HTR-8/SVneo (cell line): Measurements from ENCODE around the gene CDRT4.
A peak's percentile ranks its signal among the peaks of the same experiment; 100 is the strongest.

Experiments
- DNase-seq: peaks from one replicate; pipeline ENCODE4 v3.0.0; 2011; ENCODE audit warnings: low spot score, mixed read lengths; ENCODE audit not compliant: insufficient read length
- FAIRE-seq: peaks from 2 replicates; lab custom pipeline; 2011; peaks lifted over from hg19 to GRCh38; lab: Jason Lieb, UNC

The CDRT4 gene

DNA sequence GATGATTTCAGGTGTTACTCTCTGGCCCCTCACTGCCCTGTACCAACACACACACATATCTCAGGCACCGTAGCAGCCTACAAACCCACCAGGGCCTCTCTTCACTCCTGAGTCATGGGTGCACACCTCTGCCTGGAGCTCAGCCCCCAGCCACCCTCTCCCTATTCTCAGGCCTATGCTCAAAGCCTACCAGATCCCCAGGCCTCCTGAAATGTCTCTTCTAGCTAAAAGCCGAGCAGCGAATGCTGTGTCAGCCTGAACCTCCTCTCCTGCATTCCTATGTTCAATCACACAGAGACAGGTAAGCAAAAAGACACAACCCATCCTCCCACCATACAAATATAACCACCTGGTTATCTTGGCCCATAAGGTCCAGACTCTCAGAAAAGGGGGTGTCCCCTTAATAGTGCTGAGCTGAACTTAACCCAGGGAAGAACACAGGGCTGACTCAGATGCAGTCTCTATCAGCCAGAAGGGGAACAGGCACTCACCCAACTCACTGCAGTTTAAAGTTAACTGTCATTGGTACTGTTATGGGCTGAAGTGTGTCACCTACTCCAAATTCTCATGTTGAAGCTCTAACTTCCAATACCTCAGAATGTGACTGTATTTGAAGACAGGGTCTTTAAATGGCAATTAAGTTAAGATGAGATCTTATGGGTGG, 64.0 kb downstream of the CDRT4 start:
- FAIRE-seq, result peak; percentile 85

GRCh38 chr17:15399443-15399842, 68.0 kb downstream of the CDRT4 start:
- DNase-seq, result no peak
- FAIRE-seq, result no peak

More for the DNA sequence above, 64.0 kb downstream of the CDRT4 start:
- DNase-seq, result no peak

GRCh38 chr17:15398736-15399331, 68.6 kb downstream of the CDRT4 start:
- DNase-seq (no peak), FAIRE-seq (peak; percentile 97)

DNA sequence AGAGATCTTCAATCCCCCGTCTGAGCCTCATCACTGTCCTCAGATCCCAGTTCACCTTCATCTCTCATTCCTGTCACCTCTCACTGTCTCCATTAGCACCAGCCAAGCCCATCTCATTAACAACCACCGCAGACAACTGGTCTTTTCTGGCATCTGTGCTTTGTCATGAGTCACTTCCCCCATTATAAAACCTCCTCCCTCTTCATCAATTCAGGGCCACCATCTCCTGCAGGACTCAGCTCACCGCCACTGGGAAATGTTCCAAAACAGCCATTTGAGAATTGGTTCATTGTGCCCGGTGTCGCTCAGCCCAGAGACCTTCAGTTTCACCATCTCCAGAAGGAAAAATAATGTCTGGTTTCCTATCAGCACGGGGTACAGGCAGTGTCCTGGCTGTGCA, 69.1 kb downstream of the CDRT4 start:
- DNase-seq (peak; percentile 57), FAIRE-seq (peak; percentile 93)

GRCh38 chr17:15397620-15398019, 69.8 kb downstream of the CDRT4 start:
- DNase-seq, result no peak
- FAIRE-seq, result peak; percentile 55

DNA sequence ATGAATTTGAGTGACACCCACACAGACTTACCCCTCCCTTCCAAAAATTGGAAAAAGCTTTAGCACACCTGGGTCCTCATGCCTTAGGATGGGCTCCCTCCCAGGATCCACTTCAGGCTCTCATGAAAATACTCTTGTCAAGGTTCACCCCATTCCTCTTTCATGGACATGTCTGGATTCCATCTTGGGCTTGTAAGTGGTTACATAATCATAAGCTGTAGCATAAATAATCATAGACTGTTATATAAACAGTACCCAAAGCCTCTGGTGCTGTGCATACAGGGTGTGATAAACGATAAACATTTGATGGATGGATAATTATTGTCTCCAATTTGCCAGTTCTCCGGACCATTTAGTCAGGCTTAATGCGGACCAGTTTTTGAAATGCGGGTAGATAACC, 72.3 kb downstream of the CDRT4 start:
- no peak for DNase-seq
- peak; percentile 78 for FAIRE-seq

DNA sequence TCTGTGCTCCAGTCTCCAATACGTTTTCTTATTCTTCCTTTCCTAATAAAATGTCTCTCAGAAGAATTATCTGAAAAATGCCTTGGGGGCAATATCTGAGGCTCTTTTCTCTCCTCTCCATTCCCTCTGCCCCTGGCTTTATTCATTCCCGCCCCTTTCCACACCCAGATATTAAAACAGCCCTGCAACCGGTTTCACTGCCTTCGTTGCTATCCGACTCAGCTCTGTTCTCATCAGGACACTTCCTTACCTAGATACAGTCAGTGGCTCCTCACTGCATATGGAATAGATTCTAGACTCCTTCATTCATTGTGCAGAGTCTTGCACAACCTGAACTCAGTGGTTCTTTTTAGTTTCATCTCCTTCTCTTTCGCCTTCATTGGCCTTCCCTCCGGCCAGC, 74.0 kb downstream of the CDRT4 start:
- FAIRE-seq, result no peak
- no peak for DNase-seq

GRCh38 chr17:15392326-15392741, 75.1 kb downstream of the CDRT4 start:
- DNase-seq, result peak; percentile 56
- FAIRE-seq, result peak; percentile 82

DNA sequence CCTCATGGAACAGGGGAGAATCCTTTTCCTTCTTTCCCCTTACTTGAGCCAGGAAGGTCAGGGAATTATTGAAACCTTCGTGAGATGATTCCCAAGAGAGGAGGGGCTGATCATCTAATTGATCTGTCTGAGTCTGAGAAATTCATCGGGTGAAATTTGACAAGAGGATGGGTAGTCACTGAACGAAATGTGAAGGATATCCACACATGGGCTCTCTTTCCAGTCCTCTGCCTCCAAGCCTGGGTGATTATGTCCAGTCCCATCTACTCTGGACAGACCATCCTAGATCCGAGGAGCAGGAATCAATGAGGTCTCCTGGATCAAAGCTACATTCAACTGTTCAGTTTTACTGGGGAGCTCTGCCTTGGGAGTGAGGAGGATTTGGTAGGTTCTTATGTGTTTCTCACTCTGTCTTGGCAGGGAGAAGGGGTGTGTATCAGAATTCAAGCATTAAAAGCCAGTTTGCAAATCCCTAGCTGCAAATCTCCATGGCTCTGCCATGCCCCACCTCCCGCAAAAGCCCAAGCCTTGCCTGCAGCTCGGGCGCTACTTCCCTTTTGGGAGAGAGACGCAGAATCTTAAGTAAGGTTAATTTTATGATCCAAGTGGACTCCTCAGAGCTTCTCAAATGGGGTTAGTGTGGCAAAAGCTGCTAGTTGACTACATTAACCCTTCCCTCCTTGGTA, 78.9 kb downstream of the CDRT4 start:
- no peak for FAIRE-seq
- no peak for DNase-seq

- DNase-seq, result no peak
- FAIRE-seq, result no peak
These were observed 81.3 kb downstream of the CDRT4 start for GRCh38 chr17:15386083-15386482.
